ENCODE results near the gene AGPAT3.

Gene AGPAT3

DNA sequence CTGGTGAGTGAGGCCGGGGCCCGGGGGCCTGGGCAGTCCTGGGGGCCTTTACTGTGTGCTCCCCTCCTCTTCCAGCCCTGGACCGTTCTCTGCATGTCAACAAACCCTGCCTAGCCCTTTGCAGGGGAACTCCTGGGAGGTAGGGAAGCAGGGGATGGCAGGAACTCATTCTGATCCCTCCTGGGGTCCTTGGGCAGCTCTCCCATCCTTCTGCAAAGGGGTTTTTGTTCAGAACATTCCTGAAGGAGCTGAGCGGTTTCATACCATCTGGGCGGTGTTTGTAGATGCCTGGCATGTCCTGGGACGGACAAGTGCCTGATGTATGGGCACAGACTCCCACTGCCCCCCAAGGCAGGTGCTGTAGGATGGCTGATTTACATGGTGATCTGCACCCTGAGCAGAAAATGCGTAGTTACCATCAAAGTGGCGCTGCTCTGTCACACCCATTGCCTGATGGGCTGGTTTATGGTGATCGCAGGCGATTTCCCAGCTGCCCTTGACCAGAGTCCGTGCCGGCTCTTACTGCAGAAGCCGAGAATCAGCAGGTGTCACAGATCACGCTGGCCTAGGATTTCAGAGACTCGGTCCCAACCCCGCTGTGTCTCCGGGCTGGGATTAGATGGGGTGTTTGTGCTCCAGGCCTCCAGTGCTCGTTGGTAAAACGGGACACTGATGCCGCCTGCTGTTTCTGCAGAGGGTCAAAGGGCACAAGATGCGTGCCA is 75.5 kb downstream of the AGPAT3 start:
- DNase-seq, result no peak

DNA sequence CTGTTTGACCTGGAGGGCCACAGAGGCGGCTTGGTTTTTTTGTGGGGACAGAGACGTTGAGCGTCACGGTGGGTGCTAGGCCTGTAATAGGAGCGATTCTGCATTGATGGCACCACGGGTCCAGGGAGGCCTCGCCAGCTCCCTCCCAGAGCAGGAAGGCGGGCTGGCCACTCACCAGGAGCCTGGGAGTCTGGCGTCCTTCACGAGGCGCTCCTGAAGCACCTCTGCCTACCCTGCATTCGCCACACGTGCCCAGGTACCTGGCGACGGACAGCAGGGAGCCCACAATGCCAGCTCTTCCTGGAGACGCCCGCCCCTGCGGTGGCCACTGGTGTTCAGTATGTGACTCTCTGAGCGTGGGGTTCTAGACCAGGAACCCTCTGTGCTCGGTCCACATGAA is 77.2 kb downstream of the AGPAT3 start:
- no peak for DNase-seq

DNA sequence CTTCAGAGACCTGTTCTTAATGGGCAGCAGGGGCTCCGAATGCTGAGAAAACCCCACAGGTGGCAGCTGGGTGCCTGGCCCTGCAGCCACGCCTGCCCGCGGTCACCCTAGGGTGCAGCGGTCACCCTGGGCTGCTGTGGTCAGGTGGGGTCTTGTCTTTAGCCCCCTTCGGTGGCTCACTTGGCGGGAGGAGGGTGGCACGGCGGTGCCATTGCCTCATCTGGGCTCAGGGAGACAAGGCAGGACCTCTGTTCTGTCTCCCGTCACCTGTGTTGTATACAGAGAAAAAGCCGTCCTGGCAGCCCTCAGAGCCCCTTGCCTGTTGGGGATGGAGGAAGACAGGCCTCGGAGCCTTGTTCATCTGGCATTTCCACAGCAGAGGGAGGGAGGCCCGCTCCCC is 77.6 kb downstream of the AGPAT3 start:
- no peak for DNase-seq

DNA sequence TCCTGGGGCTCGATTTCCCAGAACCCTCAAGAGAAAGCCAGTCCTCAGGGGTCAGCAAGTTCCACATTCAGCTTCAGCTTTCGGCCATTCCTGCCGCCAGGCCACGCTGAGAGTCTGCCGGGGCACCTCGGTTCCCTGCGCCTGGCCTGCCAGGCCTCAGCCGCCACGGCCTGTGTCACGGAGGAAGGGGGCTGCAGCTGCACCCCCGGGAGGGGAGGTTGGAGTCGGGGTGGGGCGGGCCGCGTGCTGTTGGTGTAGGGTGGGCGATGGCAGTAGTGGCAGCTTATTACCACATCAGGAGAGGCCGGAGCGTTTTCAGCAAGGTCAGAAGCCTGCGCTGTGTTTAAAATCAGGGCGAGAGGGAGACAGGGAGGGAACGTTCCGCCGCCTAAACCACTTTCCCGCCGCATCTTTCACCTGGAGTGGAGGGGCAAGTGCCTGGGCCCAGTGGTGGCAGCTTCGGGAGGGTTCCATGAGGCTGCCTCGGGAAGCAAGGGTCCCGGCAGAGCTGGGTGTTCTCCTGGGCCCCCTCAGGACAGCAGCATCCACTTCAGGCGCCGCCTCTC is 78.6 kb downstream of the AGPAT3 start:
- no peak for DNase-seq

- no peak for DNase-seq
Measured at GRCh38 chr21:43944078-43944633, 79.1 kb downstream of the AGPAT3 start.

DNA sequence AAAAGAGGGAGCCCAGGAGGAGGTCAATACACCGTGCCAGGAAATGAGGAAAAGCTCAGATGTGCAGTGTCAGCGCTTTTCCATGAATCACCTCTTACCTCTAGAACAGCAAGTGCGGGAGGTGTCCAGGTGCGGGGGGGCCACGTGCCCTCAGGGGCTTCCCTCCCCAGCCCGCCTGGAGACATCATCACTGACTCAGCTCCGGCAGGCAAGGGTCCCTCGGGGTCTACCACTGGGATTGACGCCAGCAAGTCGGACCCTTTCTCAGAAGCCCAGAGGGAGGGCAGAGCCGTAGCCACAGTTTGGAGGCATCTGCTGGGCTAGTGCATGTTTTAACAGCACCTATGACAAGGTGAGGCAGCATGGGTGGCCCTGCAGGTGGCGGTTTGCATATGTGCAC is 79.7 kb downstream of the AGPAT3 start:
- no peak for DNase-seq

GRCh38 chr21:43948740-43949498 is 83.9 kb downstream of the AGPAT3 start:
- DNase-seq, result no peak

GRCh38 chr21:43949499-43950208 is 84.6 kb downstream of the AGPAT3 start:
- no peak for DNase-seq

- no peak for DNase-seq
Measured at GRCh38 chr21:43950481-43950880, 85.5 kb downstream of the AGPAT3 start.

GRCh38 chr21:43950936-43951335 is 85.9 kb downstream of the AGPAT3 start:
- no peak for DNase-seq

DNA sequence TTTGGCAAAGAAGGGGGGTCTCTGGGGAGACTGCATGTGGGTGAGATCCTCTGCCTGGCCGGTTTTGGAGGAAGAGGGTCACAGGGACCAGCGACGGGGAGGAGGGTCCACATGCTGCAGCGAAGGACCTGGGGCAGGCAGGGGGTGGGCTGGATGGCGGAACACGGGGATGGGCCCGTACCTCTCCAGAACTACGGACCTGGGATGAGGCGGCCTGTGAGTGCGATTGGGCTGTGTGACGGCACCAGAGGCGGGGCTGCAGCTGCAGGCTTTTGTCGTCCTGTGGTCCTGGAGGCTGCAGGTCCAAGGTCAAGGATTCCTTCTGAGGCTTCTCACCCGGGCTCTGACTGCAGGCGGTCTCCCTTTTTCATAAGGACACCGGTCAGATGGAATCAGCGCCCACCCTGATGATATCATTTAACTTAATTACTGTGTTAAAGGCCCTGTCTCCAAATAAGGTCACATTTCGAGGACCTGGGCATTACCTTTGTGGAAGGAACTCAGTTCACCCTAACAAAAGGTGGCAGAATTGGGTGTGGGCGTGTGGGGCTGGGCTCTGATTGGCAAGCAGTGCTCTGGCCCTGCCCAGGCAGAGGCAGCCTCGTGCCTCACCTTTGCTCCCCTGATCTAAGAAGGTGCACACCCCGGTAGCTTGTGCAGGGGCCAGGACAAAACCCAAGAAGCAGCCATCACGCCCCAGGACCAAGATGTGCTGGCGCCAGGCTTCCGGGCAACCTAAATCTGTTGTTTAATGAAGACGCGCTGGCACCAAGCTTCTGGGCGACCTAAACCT is 87.1 kb downstream of the AGPAT3 start:
- DNase-seq, result no peak

DNA sequence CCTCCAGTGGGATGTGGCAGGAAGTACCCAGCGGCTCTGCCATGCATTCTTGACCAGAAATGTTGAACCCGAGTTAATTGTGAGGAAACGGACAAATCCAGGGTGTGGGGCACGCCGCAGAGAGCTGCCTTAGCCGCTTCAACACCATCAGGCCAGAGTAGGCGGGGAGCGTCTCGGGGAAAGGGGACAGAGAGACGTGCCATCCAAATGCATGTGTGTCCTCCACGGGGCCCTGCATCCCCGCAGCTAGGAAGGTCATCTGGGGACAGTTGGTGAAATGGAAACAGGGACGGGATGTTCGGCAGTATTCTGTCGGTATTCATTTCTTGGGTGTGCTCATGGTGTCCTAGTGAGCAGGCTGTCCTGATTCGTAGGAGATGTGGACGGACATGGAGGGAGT is 88.0 kb downstream of the AGPAT3 start:
- no peak for DNase-seq

DNA sequence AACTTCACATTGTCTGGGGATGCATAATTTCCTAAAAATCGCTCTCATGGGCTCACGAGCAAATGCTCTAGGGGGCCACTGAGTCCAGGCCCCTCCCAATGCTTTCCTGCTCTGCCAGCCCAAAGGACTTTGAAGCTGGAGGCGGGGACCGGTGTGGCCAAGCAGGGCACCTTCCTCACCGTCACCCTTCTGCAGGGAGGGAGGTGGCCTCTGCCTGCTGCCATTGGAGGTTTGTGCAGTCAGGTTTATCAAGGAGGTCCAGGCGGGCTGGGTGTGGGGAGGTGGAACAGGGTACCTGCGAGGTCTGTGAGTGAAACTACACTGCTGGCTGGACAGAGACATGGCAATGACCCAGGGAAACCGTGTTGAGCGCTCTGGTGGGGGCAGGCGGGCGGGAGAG is 89.0 kb downstream of the AGPAT3 start:
- DNase-seq, result no peak

GRCh38 chr21:43954896-43955295 is 89.9 kb downstream of the AGPAT3 start:
- DNase-seq, result no peak

GRCh38 chr21:43956019-43956669 is 91.1 kb downstream of the AGPAT3 start:
- DNase-seq, result no peak

- no peak for DNase-seq
Measured at GRCh38 chr21:43956670-43957035, 91.6 kb downstream of the AGPAT3 start.

DNA sequence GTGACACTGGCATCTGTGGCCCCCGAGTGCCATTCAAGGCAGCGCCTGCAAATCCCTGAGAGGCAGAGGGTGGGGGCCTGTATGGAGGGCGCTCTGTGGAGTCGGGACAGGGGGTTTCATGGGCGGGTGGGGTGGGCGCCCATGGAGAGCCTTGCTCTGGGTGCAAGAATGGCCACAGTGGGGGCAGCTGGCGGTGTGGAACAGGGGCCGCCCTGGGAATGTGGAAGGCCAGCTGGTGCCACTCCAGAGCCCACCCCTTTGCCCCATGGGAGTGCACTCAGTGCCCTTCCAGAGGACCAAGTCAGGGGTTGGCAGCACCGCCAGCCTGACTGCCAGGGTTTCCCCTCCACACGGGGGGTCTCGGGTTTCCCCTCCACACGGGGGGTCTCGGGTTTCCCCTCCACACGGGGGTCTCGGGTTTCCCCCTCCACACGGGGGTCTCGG is 92.1 kb downstream of the AGPAT3 start:
- no peak for DNase-seq

DNA sequence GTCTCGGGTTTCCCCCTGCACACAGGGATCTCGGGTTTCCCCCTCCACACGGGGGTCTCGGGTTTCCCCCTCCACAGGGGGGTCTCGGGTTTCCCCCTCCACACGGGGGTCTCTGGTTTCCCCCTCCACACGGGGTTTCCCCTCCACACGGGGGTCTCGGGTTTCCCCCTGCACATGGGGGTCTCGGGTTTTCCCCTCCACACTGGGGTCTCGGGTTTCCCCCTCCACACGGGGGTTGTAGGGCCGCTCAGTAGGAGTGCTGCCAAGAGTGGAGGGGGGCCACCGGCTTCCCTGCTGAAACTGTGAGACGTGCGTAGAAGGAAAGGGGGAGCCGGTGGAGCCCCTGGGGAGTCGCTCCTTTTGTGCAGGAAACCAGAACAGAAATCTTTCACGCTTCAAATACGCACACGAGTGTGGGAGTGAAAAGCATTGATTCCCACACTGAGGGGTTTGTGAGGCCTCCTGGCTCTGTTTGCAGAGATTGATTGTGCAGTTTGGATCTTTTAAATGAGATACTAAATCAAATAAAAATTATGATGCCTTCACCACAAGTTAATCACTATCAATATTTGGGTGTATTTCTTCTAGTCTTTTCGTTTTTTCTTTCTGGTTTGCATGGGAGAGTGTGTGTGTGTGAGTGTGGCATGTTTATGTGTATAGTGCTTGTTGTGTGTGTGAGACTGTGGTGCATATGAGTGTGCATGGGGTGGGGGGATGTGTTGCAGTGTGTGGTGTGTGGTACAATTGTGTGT is 92.8 kb downstream of the AGPAT3 start:
- DNase-seq, result no peak

GRCh38 chr21:43958364-43959158 is 93.5 kb downstream of the AGPAT3 start:
- no peak for DNase-seq
